ENCODE measurements around the gene KPNA6. TPM values are rescaled to one million over a fixed set of nuclear protein-coding genes. Genes with fewer than 3 reads are reported as not detected.
"Not testable (repeated sequence)": the region's sequence is repeated elsewhere in the genome, so short reads cannot be mapped to it uniquely, and the experiment has no call there.

Gene KPNA6
- total and polyA plus RNA-seq, 3 experiments from 2014 or later, result 29.3 to 96.7 (median 91.8) TPM

- H3K36me3 Mint-ChIP-seq, result peaks cover 0 to 47% (median 0%) of the 10 kb centered on the region in 3 donors
- POLR2A ChIA-PET, result no interaction called here
- H3K27ac Mint-ChIP-seq, result peak overlapping the region in 2 of 8 donors; percentile 5 to 23
- H3K36me3 ChIP-seq (ENCODE audit: insufficient read depth, low read length), result no peaks in the 10 kb centered on the region
- H3K4me1 ChIP-seq (ENCODE audit: insufficient read depth, low read length), result peaks cover 58% of the 10 kb centered on the region
- peaks cover 54 to 80% (median 63%) of the 10 kb centered on the region in 3 donors for H3K4me1 Mint-ChIP-seq
- H3K9me3 ChIP-seq (ENCODE audit: low read length), result no peaks in the 10 kb centered on the region
- CTCF ChIA-PET, result no interaction called here
- no peak for DNase-seq
- no peak overlapping the region for H3K4me3 ChIP-seq (ENCODE audit: low read length)
- H3K27me3 Mint-ChIP-seq, result no peaks in the 10 kb centered on the region
- no peaks in the 10 kb centered on the region for H3K27me3 ChIP-seq (ENCODE audit: insufficient read depth, low read length, poor library complexity, severe bottlenecking)
- H3K4me3 Mint-ChIP-seq, result no peak overlapping the region
- H3K27ac ChIP-seq (ENCODE audit: low read depth, low read length), result no peak overlapping the region
- H3K9me3 Mint-ChIP-seq, result no peaks in the 10 kb centered on the region
Measured at GRCh38 chr1:32114420-32114819, 6.6 kb downstream of the KPNA6 start.

GRCh38 chr1:32115496-32115895, 7.6 kb downstream of the KPNA6 start:
- H3K9me3 ChIP-seq (ENCODE audit: low read length), result no peaks in the 10 kb centered on the region
- H3K36me3 ChIP-seq (ENCODE audit: insufficient read depth, low read length), result no peaks in the 10 kb centered on the region
- no peaks in the 10 kb centered on the region for H3K27me3 ChIP-seq (ENCODE audit: insufficient read depth, low read length, poor library complexity, severe bottlenecking)
- H3K4me3 ChIP-seq (ENCODE audit: low read length), result no peak overlapping the region
- H3K27me3 Mint-ChIP-seq, result no peaks in the 10 kb centered on the region
- peaks cover 49 to 72% (median 52%) of the 10 kb centered on the region in 3 donors for H3K4me1 Mint-ChIP-seq
- ChIA-PET CTCF (no interaction called here), POLR2A (no interaction called here)
- H3K27ac Mint-ChIP-seq, result peak overlapping the region in 1 of 8 donors; percentile 86
- no peak overlapping the region for H3K27ac ChIP-seq (ENCODE audit: low read depth, low read length)
- DNase-seq, result no peak
- H3K4me1 ChIP-seq (ENCODE audit: insufficient read depth, low read length), result peaks cover 48% of the 10 kb centered on the region
- peak overlapping the region in 1 of 7 donors; percentile 15 for H3K4me3 Mint-ChIP-seq
- peaks cover 0 to 44% (median 0%) of the 10 kb centered on the region in 3 donors for H3K36me3 Mint-ChIP-seq
- no peaks in the 10 kb centered on the region for H3K9me3 Mint-ChIP-seq

- no peak overlapping the region for H3K4me3 ChIP-seq (ENCODE audit: low read length)
- no peak overlapping the region for H3K27ac ChIP-seq (ENCODE audit: low read depth, low read length)
- Mint-ChIP-seq H3K4me1 (peaks cover 47 to 72% (median 50%) of the 10 kb centered on the region in 3 donors), H3K4me3 (peak overlapping the region in 1 of 7 donors; percentile 36), H3K27me3 (no peaks in the 10 kb centered on the region), H3K27ac (peak overlapping the region in 3 of 8 donors; percentile 10 to 66 (median 39)), H3K9me3 (no peaks in the 10 kb centered on the region), H3K36me3 (peaks cover 0 to 44% (median 2%) of the 10 kb centered on the region in 3 donors)
- H3K4me1 ChIP-seq (ENCODE audit: insufficient read depth, low read length), result peaks cover 45% of the 10 kb centered on the region
- ChIA-PET CTCF (no interaction called here), POLR2A (no interaction called here)
- no peak for DNase-seq
- no peaks in the 10 kb centered on the region for H3K27me3 ChIP-seq (ENCODE audit: insufficient read depth, low read length, poor library complexity, severe bottlenecking)
- H3K36me3 ChIP-seq (ENCODE audit: insufficient read depth, low read length), result no peaks in the 10 kb centered on the region
- no peaks in the 10 kb centered on the region for H3K9me3 ChIP-seq (ENCODE audit: low read length)
Measured at GRCh38 chr1:32116531-32116930, 8.7 kb downstream of the KPNA6 start.

DNA sequence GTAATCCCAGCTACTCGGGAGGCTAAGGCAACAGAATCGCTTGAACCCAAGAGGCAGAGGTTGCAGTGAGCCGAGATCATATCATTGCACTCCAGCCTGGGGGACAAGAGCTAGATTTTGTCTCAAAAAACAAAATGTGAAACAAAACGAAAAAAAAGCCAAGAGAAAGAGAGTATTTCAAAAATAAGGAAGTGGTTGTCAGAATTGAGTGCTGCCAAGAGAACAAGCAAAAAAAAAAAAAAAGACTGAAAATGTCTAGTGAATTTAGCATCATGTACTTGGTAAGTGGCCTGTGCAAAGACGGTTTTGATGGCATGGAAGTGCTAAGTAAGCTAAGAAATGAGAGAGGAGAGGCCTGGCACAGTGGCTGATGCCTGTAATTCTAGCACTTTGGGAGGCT, 14.3 kb downstream of the KPNA6 start:
- no peak for DNase-seq
- Mint-ChIP-seq H3K4me1 (peaks cover 46 to 67% (median 46%) of the 10 kb centered on the region in 3 donors), H3K27me3 (no peaks in the 10 kb centered on the region), H3K36me3 (peaks cover 0 to 26% (median 4%) of the 10 kb centered on the region in 3 donors), H3K4me3 (peak overlapping the region in 4 of 7 donors; percentile 13 to 58 (median 15)), H3K27ac (peak overlapping the region in 6 of 8 donors; percentile 40 to 72 (median 48)), H3K9me3 (no peaks in the 10 kb centered on the region)
- Histone ChIP-seq H3K9me3 (ENCODE audit: low read length) (no peaks in the 10 kb centered on the region), H3K27me3 (ENCODE audit: insufficient read depth, low read length, poor library complexity, severe bottlenecking) (no peaks in the 10 kb centered on the region), H3K4me3 (ENCODE audit: low read length) (no peak overlapping the region), H3K27ac (ENCODE audit: low read depth, low read length) (no peak overlapping the region), H3K36me3 (ENCODE audit: insufficient read depth, low read length) (no peaks in the 10 kb centered on the region), H3K4me1 (ENCODE audit: insufficient read depth, low read length) (peaks cover 37% of the 10 kb centered on the region)
- CTCF ChIA-PET, result interaction anchor here (0.5 to 1.2 kb wide), 2 partner anchors 11 kb away, joined by 3 read pairs; no protein-coding TSS in a partner anchor
- POLR2A ChIA-PET, result interaction anchor here (0.7 kb wide), 1 partner anchor 46 kb away, joined by 5 read pairs; no protein-coding TSS in a partner anchor

- H3K36me3 ChIP-seq (ENCODE audit: insufficient read depth, low read length); H3K27me3 Mint-ChIP-seq; H3K4me3 ChIP-seq (ENCODE audit: low read length); DNase-seq; CTCF ChIA-PET; H3K9me3 Mint-ChIP-seq; H3K27ac ChIP-seq (ENCODE audit: low read depth, low read length); H3K9me3 ChIP-seq (ENCODE audit: low read length); H3K27me3 ChIP-seq (ENCODE audit: insufficient read depth, low read length, poor library complexity, severe bottlenecking); H3K4me3 Mint-ChIP-seq: not testable (repeated sequence)
- H3K4me1 ChIP-seq (ENCODE audit: insufficient read depth, low read length), result peaks cover 46% of the 10 kb centered on the region
- Mint-ChIP-seq H3K4me1 (peaks cover 49 to 69% (median 53%) of the 10 kb centered on the region in 3 donors), H3K36me3 (peaks cover 0 to 20% (median 4%) of the 10 kb centered on the region in 3 donors), H3K27ac (peak overlapping the region in 2 of 8 donors; percentile 58 to 65)
- POLR2A ChIA-PET, result interaction anchor here (0.6 kb wide), 1 partner anchor 32 kb away, joined by 3 read pairs; no protein-coding TSS in a partner anchor
Measured at GRCh38 chr1:32123361-32123760, 15.5 kb downstream of the KPNA6 start.

- peaks cover 0 to 32% (median 4%) of the 10 kb centered on the region in 3 donors for H3K36me3 Mint-ChIP-seq
- H3K9me3 Mint-ChIP-seq, result no peaks in the 10 kb centered on the region
- Histone ChIP-seq H3K27ac (ENCODE audit: low read depth, low read length) (no peak overlapping the region), H3K4me3 (ENCODE audit: low read length) (no peak overlapping the region), H3K27me3 (ENCODE audit: insufficient read depth, low read length, poor library complexity, severe bottlenecking) (no peaks in the 10 kb centered on the region), H3K4me1 (ENCODE audit: insufficient read depth, low read length) (peaks cover 57% of the 10 kb centered on the region), H3K9me3 (ENCODE audit: low read length) (no peaks in the 10 kb centered on the region), H3K36me3 (ENCODE audit: insufficient read depth, low read length) (no peaks in the 10 kb centered on the region)
- peaks cover 56 to 80% (median 68%) of the 10 kb centered on the region in 3 donors for H3K4me1 Mint-ChIP-seq
- POLR2A ChIA-PET, result no interaction called here
- peak overlapping the region in 1 of 8 donors; percentile 32 for H3K27ac Mint-ChIP-seq
- CTCF ChIA-PET, result no interaction called here
- H3K27me3 Mint-ChIP-seq, result no peaks in the 10 kb centered on the region
- no peak for DNase-seq
- H3K4me3 Mint-ChIP-seq, result no peak overlapping the region
Measured at GRCh38 chr1:32125313-32125712, 17.5 kb downstream of the KPNA6 start.

GRCh38 chr1:32126770-32127169, 18.9 kb downstream of the KPNA6 start:
- H3K36me3 Mint-ChIP-seq, result peaks cover 0 to 36% (median 2%) of the 10 kb centered on the region in 3 donors
- H3K27me3 Mint-ChIP-seq, result no peaks in the 10 kb centered on the region
- Histone ChIP-seq H3K9me3 (ENCODE audit: low read length) (no peaks in the 10 kb centered on the region), H3K36me3 (ENCODE audit: insufficient read depth, low read length) (no peaks in the 10 kb centered on the region), H3K4me1 (ENCODE audit: insufficient read depth, low read length) (peaks cover 47% of the 10 kb centered on the region), H3K27me3 (ENCODE audit: insufficient read depth, low read length, poor library complexity, severe bottlenecking) (no peaks in the 10 kb centered on the region), H3K4me3 (ENCODE audit: low read length) (no peak overlapping the region), H3K27ac (ENCODE audit: low read depth, low read length) (peak overlapping the region; percentile 9)
- no peak for DNase-seq
- no peak overlapping the region for H3K4me3 Mint-ChIP-seq
- peaks cover 48 to 76% (median 58%) of the 10 kb centered on the region in 3 donors for H3K4me1 Mint-ChIP-seq
- no peaks in the 10 kb centered on the region for H3K9me3 Mint-ChIP-seq
- POLR2A ChIA-PET, result interaction anchor here (1.1 kb wide), 1 partner anchor 53 kb away, joined by 3 read pairs; the partner anchor contains the start of gene TXLNA
- CTCF ChIA-PET, result interaction anchor here (1.0 kb wide), 1 partner anchor 15 kb away, joined by 3 read pairs; no protein-coding TSS in a partner anchor
- peak overlapping the region in 4 of 8 donors; percentile 25 to 50 (median 35) for H3K27ac Mint-ChIP-seq

GRCh38 chr1:32127409-32128198, 19.7 kb downstream of the KPNA6 start:
- no peaks in the 10 kb centered on the region for H3K9me3 Mint-ChIP-seq
- no peak for DNase-seq
- H3K4me1 Mint-ChIP-seq, result peaks cover 43 to 69% (median 51%) of the 10 kb centered on the region in 3 donors
- peak overlapping the region; percentile 9 for H3K27ac ChIP-seq (ENCODE audit: low read depth, low read length)
- peaks cover 39% of the 10 kb centered on the region for H3K4me1 ChIP-seq (ENCODE audit: insufficient read depth, low read length)
- no peak overlapping the region for H3K4me3 ChIP-seq (ENCODE audit: low read length)
- peaks cover 0 to 34% (median 2%) of the 10 kb centered on the region in 3 donors for H3K36me3 Mint-ChIP-seq
- H3K27me3 Mint-ChIP-seq, result no peaks in the 10 kb centered on the region
- POLR2A ChIA-PET, result interaction anchor here (1.1 kb wide), 1 partner anchor 52 kb away, joined by 3 read pairs; the partner anchor contains the start of gene TXLNA
- no peak overlapping the region for H3K4me3 Mint-ChIP-seq
- H3K36me3 ChIP-seq (ENCODE audit: insufficient read depth, low read length), result no peaks in the 10 kb centered on the region
- H3K9me3 ChIP-seq (ENCODE audit: low read length), result no peaks in the 10 kb centered on the region
- CTCF ChIA-PET, result interaction anchor here (1.0 kb wide), 1 partner anchor 16 kb away, joined by 3 read pairs; no protein-coding TSS in a partner anchor
- no peaks in the 10 kb centered on the region for H3K27me3 ChIP-seq (ENCODE audit: insufficient read depth, low read length, poor library complexity, severe bottlenecking)
- peak overlapping the region in 5 of 8 donors; percentile 4 to 66 (median 28) for H3K27ac Mint-ChIP-seq
